Measurements from ENCODE around the gene TEKTIP1. TPM values are rescaled to one million over a fixed set of nuclear protein-coding genes. Genes with fewer than 3 reads are reported as not detected.

Gene TEKTIP1
- total RNA-seq, 1 experiment from 2014 or later: not detected

DNA sequence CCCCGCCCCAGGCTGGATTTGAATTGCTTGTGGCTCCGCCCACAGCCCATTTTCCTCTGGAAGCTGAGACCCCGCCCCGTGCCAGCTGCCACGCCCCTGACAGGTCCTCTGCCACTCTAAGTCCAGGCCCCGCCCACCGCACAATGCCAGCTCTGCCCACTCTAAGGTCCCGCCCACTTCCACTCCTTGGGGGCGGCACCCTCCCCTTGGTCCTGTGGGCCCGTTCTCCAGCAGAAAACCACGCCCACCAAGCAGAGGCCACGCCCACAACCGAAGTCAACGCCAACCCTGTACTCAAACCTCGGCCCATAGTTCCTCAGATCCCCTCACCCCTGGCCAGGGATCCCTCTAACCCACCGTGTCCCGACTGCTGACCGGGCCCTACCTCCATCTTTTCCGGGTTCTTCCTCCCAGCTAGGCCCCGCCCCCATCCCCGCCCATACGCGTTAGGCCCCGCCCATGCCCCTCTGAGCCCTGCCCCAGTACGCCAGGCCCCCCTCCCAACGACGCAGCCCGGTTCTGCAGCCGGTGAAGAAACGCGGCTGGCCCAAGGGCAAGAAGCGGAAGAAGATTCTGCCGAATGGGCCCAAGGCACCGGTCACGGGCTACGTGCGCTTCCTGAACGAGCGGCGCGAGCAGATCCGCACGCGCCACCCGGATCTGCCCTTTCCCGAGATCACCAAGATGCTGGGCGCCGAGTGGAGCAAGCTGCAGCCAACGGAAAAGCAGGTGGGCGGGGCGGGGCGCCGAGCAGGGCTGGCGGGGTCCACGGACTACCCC lies 35.1 kb downstream of the TEKTIP1 start:
- no peak for TF ChIP-seq POLR2AphosphoS5 (IDR thresholded peaks at IDR 0.05; ENCODE audit: low read depth, low read length)
- TF ChIP-seq, protein P1, sequence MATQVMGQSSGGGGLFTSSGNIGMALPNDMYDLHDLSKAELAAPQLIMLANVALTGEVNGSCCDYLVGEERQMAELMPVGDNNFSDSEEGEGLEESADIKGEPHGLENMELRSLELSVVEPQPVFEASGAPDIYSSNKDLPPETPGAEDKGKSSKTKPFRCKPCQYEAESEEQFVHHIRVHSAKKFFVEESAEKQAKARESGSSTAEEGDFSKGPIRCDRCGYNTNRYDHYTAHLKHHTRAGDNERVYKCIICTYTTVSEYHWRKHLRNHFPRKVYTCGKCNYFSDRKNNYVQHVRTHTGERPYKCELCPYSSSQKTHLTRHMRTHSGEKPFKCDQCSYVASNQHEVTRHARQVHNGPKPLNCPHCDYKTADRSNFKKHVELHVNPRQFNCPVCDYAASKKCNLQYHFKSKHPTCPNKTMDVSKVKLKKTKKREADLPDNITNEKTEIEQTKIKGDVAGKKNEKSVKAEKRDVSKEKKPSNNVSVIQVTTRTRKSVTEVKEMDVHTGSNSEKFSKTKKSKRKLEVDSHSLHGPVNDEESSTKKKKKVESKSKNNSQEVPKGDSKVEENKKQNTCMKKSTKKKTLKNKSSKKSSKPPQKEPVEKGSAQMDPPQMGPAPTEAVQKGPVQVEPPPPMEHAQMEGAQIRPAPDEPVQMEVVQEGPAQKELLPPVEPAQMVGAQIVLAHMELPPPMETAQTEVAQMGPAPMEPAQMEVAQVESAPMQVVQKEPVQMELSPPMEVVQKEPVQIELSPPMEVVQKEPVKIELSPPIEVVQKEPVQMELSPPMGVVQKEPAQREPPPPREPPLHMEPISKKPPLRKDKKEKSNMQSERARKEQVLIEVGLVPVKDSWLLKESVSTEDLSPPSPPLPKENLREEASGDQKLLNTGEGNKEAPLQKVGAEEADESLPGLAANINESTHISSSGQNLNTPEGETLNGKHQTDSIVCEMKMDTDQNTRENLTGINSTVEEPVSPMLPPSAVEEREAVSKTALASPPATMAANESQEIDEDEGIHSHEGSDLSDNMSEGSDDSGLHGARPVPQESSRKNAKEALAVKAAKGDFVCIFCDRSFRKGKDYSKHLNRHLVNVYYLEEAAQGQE (IDR thresholded peaks at IDR 0.05; ENCODE audit: insufficient read depth in 1 of 2, low read depth in 2 of 2, low read length in 1 of 2): no peak
- TF ChIP-seq TCF7L2 (IDR thresholded peaks at IDR 0.05; ENCODE audit: low read depth, low read length): no peak
- TF ChIP-seq SIN3A (IDR thresholded peaks at IDR 0.05; ENCODE audit: borderline replicate concordance, insufficient read depth, low read depth, low read length): no peak
- TF ChIP-seq, protein P2, sequence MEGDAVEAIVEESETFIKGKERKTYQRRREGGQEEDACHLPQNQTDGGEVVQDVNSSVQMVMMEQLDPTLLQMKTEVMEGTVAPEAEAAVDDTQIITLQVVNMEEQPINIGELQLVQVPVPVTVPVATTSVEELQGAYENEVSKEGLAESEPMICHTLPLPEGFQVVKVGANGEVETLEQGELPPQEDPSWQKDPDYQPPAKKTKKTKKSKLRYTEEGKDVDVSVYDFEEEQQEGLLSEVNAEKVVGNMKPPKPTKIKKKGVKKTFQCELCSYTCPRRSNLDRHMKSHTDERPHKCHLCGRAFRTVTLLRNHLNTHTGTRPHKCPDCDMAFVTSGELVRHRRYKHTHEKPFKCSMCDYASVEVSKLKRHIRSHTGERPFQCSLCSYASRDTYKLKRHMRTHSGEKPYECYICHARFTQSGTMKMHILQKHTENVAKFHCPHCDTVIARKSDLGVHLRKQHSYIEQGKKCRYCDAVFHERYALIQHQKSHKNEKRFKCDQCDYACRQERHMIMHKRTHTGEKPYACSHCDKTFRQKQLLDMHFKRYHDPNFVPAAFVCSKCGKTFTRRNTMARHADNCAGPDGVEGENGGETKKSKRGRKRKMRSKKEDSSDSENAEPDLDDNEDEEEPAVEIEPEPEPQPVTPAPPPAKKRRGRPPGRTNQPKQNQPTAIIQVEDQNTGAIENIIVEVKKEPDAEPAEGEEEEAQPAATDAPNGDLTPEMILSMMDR (IDR thresholded peaks at IDR 0.05): no peak
- Histone ChIP-seq H3K4me1 (ENCODE audit: control insufficient read depth, insufficient read depth, low read length) (peaks cover 4% of the 10 kb centered on the region; the same call in 1 of the 2 replicates), H3K36me3 (ENCODE audit: control insufficient read depth, insufficient read depth, low read length) (peaks cover 4% of the 10 kb centered on the region; the same call in 1 of the 2 replicates), H3K9me3 (ENCODE audit: control insufficient read depth, insufficient read depth, low read depth, low read length) (no peaks in the 10 kb centered on the region), H3K4me3 (ENCODE audit: low read depth in 2 of 2, low read length in 2 of 2) (peak overlapping the region; percentile 74 to 82), H3K27me3 (ENCODE audit: control insufficient read depth, insufficient read depth, low read length) (no peaks in the 10 kb centered on the region), H3K27ac (ENCODE audit: low read length) (no peak overlapping the region)
- in situ Hi-C loops (cut with HindIII; ENCODE audit: low pct_unique_long_range_greater_than_20kb, low sequenced_read_pairs): no loop called here
- intact Hi-C loops (cut with micrococcal nuclease; ENCODE audit: unreplicated experiment): no loop called here
- CTCF ChIA-PET: no interaction called here
- ATAC-seq (peak; percentile 69), DNase-seq (ENCODE audit: low read depth, low spot score) (peak; percentile 55)
- POLR2A ChIA-PET: no interaction called here
- BruUV-seq (replicated peaks): no TSS peak

DNA sequence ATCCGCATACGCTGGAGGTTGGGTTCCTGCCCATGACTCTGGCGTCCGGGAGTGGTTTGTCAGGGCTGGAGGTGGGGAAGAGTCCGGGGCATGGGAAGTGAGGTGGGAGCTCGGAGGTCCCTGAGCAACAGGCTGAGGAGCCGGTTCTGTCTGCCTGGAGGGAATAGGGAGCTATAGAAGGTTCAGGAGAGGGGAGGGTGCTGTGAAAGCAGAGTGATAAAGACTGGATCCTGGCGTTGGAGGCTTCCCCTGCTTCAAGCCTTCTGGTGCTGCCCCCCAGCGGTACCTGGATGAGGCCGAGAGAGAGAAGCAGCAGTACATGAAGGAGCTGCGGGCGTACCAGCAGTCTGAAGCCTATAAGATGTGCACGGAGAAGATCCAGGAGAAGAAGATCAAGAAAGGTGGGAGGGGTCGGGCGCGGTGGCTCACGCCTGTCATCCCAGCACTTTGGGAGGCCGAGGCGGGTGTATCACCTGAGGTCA lies 36.3 kb downstream of the TEKTIP1 start:
- DNase-seq (ENCODE audit: low read depth, low spot score): no peak
- intact Hi-C loops (cut with micrococcal nuclease; ENCODE audit: unreplicated experiment) (no loop called here), in situ Hi-C loops (cut with HindIII; ENCODE audit: low pct_unique_long_range_greater_than_20kb, low sequenced_read_pairs) (no loop called here)
- H3K4me3 ChIP-seq (ENCODE audit: low read depth in 2 of 2, low read length in 2 of 2): no peak overlapping the region
- no peak overlapping the region for H3K27ac ChIP-seq (ENCODE audit: low read length)
- no TSS peak for BruUV-seq (replicated peaks)
- peaks cover 4% of the 10 kb centered on the region; the same call in 1 of the 2 replicates for H3K4me1 ChIP-seq (ENCODE audit: control insufficient read depth, insufficient read depth, low read length)
- POLR2A ChIA-PET: interaction anchor here (0.7 kb wide), 1 partner anchor 168 kb away, joined by 7 read pairs; no protein-coding TSS in a partner anchor
- CTCF ChIA-PET: no interaction called here
- H3K36me3 ChIP-seq (ENCODE audit: control insufficient read depth, insufficient read depth, low read length): peaks cover 4% of the 10 kb centered on the region; the same call in 1 of the 2 replicates
- ATAC-seq: no peak
- TF ChIP-seq, protein P2 (IDR thresholded peaks at IDR 0.05): peak; percentile 75; the same call in 1 of the 2 replicates
- TF ChIP-seq, protein P1 (IDR thresholded peaks at IDR 0.05; ENCODE audit: insufficient read depth in 1 of 2, low read depth in 2 of 2, low read length in 1 of 2): no peak
- no peaks in the 10 kb centered on the region for H3K9me3 ChIP-seq (ENCODE audit: control insufficient read depth, insufficient read depth, low read depth, low read length)
- H3K27me3 ChIP-seq (ENCODE audit: control insufficient read depth, insufficient read depth, low read length): no peaks in the 10 kb centered on the region
